IPS-NIHi7 (cell line): Measurements from ENCODE around the gene NCAN.

Experiments
- DNase-seq: peaks from one replicate; pipeline ENCODE4 v3.0.0; 2012; ENCODE audit warnings: mixed read lengths; ENCODE audit errors: extremely low spot score

NCAN gene

DNA sequence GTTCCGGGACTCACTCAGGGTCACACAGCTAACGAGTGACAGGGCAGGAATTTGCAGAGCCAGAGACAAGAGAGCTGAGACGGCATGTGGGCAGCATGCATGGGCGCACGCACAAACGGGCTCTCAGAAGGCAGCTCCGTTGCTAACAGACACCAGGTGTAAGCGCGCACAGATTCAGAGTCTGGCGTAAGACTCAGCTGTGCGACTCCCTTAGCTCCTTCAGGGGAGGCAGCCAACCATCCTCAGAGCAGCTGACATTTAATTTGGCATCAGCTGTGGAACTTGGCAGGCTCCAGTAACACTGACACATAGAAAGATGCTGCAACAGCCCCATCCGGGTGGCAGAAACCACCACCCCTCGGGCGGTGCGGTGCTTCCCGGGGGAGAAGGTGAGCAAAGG, 68.8 kb downstream of the NCAN start:
- DNase-seq: no peak

DNA sequence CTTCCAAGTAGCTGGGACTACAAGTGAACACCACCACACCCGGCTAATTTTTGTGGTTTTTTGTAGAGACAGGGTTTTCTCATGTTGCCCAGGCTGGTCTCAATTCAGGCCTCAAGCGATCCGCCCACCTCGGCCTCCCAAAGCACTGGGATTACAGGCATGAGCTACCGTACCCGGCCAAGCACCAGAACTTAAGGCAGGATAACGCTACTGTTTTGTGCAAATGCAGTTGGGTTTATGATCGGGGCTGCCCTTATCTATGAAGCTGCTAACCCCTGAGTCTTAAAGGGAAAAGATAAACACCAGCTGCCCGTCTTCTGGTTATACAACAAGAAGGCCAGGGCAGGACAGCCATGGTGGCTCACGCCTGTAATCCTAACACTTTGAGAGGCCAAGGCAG, 73.9 kb downstream of the NCAN start:
- DNase-seq: no peak

DNA sequence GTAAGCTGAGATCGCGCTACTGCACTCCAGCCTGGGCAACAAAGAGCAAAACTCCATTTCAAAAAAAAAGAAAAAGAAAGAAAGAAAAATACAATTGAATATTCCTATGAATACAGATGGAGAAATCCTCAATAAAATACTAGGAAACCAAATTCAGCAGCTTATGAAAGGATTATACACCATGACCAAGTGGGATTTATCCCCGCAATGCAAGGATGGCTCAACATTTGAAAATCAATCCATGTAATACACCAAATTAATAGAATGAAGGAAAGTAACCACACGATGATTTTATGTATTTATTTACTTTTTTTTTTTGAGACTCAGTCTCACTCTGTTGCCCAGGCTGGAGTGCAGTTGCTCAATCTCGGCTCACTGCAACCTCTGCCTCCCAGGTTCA, 80.8 kb downstream of the NCAN start:
- no peak for DNase-seq

DNA sequence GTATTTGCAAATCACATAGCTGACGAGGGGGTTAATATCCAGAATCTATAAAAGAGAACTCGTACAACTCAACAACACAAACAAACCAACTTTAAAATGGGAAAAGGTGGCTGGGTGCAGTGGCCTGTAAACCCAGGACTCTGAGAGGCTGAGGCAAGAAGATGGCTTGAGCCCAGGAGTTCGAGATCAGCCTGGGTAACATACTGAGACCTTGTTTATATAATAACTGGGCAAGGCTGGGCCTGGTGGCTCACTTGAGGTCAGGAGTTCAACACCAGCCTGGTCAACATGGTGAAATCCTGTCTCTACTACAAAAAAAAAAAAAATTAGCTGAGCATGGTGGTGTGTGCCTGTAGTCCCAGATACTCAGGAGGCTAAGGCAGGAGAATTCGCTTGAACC, 83.2 kb downstream of the NCAN start:
- no peak for DNase-seq

DNA sequence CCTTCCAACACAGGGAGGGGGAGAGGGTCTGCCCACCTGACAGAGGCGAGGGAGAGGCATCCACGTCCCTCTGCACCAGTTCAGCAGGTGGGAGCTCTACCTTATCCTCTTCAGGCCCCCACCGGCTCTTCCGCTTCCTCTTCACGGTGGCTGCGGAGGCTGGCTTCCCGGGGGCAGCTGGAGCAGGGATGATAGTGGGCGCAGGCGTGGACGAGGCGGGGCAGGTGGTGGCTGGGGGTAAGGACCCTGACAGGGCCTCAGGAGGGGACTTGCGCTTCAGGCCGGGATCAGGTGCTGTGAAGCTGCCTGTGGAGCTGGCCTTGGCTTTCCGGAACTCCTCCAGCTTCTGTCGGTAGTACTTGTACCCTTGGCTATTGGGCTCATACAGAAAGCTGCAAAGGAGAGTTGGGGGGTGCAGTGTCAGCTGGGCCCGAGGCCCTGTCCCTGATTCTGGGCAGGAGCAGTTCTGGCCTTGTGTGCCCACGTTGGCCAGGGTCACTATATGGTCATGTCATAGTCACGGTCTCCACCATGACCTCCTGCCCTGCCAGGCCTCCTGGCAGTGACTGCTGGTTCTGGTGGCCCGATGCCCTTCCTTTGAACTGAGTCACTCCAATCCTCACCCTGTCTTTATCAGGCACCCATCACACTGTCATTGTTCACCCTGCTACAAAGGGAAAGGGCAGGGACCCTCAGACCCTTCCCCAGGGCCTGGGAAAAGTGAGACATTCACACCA, 85.4 kb downstream of the NCAN start:
- peak; percentile 8 for DNase-seq

DNA sequence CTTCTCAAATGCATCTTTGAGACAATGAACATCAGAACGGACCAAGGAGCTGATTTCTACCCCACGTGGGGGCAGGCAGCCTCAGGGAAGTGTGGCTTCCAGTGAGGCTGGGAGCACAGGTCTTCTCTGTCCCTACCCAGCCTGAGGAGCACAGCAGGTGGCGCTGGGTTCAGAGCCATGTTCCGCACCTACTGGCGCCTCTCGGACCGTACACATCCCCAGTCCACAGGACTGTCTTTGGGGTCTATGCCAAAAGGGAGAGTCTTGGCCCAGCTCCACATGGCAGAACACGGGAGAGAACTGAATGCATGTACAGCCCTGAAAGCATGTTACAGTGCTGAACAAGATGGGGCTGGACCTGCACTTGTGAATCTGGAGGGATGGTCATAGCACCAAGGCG, 86.0 kb downstream of the NCAN start:
- peak; percentile 13 for DNase-seq

DNA sequence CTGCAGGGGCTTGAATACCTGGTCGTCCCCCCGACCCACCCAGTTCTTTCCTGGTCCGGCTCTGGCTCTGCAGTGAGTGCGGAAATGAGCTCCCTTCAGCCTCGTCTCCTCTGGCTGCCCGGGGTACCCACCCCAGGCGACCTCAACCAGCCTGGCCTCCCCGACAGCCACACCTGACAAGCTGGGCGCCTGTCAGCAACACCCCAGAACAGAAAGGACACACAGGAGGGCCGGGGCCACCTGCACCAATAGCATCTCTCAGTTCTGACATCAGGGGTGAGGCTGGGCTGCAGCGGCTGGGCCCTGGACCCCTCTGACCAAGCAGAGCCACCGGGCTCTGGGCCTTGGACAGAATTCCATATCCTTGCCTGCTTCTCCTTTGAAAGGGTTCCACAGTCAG, 88.9 kb downstream of the NCAN start:
- DNase-seq: peak; percentile 8
